Breast epithelium (tissue), 3 donors: ENCODE results near the gene HPX.

ENCODE experiments used
- CTCF ChIP-seq, 3 donors: fragments of 450-650 bp; IDR thresholded peaks; one replicate each; pipeline ENCODE4 v1.5.1; 2016 to 2017; ENCODE audit warnings: antibody characterized with exemption in 3 of 3, mild to moderate bottlenecking in 3 of 3, moderate library complexity in 3 of 3
- POLR2A ChIP-seq: fragments of 450-650 bp; IDR thresholded peaks from one replicate; pipeline ENCODE4 v1.6.1; 2016; ENCODE audit warnings: antibody characterized with exemption, mild to moderate bottlenecking, moderate library complexity

- no peak for TF ChIP-seq CTCF (IDR thresholded peaks at IDR 0.05)
- no peak for TF ChIP-seq POLR2A
Measured at GRCh38 chr11:6405846-6406245, 34.9 kb downstream of the HPX start.
